Measurements from ENCODE around the gene ASAP3.
"Not testable (repeated sequence)": the region's sequence is repeated elsewhere in the genome, so short reads cannot be mapped to it uniquely, and the experiment has no call there.

Gene ASAP3

GRCh38 chr1:23383577-23384311, 100.2 kb downstream of the ASAP3 start:
- Mint-ChIP-seq H3K4me3 (no peak overlapping the region), H3K4me1 (ENCODE audit: low read depth) (no peaks in the 10 kb centered on the region), H3K27me3 (ENCODE audit: low read depth) (no peaks in the 10 kb centered on the region), H3K27ac (no peak overlapping the region), H3K9me3 (no peaks in the 10 kb centered on the region), H3K36me3 (ENCODE audit: low read depth) (no peaks in the 10 kb centered on the region)

- H3K36me3 Mint-ChIP-seq (ENCODE audit: low read depth) = no peaks in the 10 kb centered on the region
- no peaks in the 10 kb centered on the region for H3K9me3 Mint-ChIP-seq
- no peak overlapping the region for H3K4me3 Mint-ChIP-seq
- no peak overlapping the region for H3K27ac Mint-ChIP-seq
- no peaks in the 10 kb centered on the region for H3K27me3 Mint-ChIP-seq (ENCODE audit: low read depth)
- no peaks in the 10 kb centered on the region for H3K4me1 Mint-ChIP-seq (ENCODE audit: low read depth)
Measured at GRCh38 chr1:23381233-23381885, 102.6 kb downstream of the ASAP3 start.

GRCh38 chr1:23380719-23381118, 103.3 kb downstream of the ASAP3 start:
- Mint-ChIP-seq H3K36me3 (ENCODE audit: low read depth) (no peaks in the 10 kb centered on the region), H3K27me3 (ENCODE audit: low read depth) (no peaks in the 10 kb centered on the region), H3K9me3 (no peaks in the 10 kb centered on the region), H3K27ac (no peak overlapping the region), H3K4me1 (ENCODE audit: low read depth) (no peaks in the 10 kb centered on the region), H3K4me3 (no peak overlapping the region)

- not testable (repeated sequence) for H3K4me1 Mint-ChIP-seq (ENCODE audit: low read depth); H3K4me3 Mint-ChIP-seq; H3K27me3 Mint-ChIP-seq (ENCODE audit: low read depth); H3K27ac Mint-ChIP-seq; H3K9me3 Mint-ChIP-seq; H3K36me3 Mint-ChIP-seq (ENCODE audit: low read depth)
Measured at GRCh38 chr1:23380236-23380635, 103.7 kb downstream of the ASAP3 start.

Data from T-helper 1 cell treated with Interleukin-12 subunit alpha and Interleukin-12 subunit beta and Interleukin-4 antibody, amounts not matched to agents 30 μg/mL and 1 μg/mL, for 36 hours (primary cell).